IMR-90 (cell line): Measurements from ENCODE around the gene MTUS2. TPM values are rescaled to one million over a fixed set of nuclear protein-coding genes. Genes with fewer than 3 reads are reported as not detected.

Source experiments
- ATAC-seq: fragments of 200-7000 bp; cut with Tn5 transposase; 2 replicates; pipeline ENCODE4 v1.9.1; 2020; ENCODE audit warnings: low read depth, mild to moderate bottlenecking, moderate library complexity
- BruUV-seq: library from RNA; stranded (reverse); fragments of 400-500 nt; replicated peaks from 2 replicates; lab custom pipeline; 2021; lab: Mats Ljungman, UMichigan
- CTCF ChIA-PET: fragments of 300-600 bp; formaldehyde crosslinking; extraction: SDS; loops from one replicate; lab custom pipeline; 2021; ENCODE audit warnings: antibody characterized with exemption; lab: Yijun Ruan, JAX
- POLR2A ChIA-PET: fragments of 300-600 bp; sonication (Branson Sonifier 250); formaldehyde crosslinking; loops from one replicate; lab custom pipeline; 2022; ENCODE audit warnings: antibody characterized with exemption; ENCODE audit not compliant: unreplicated experiment; lab: Charles Lee
- DNase-seq: peaks from one replicate; pipeline ENCODE4 v3.0.0; 2013
- H2AFZ ChIP-seq: replicated peaks from 2 replicates; pipeline ENCODE3; 2013; ENCODE audit warnings: low read length, mild to moderate bottlenecking; ENCODE audit not compliant: poor library complexity
- H2AK5ac ChIP-seq: 2 replicates; pipeline ENCODE4 v1.6.1; 2013; ENCODE audit warnings: low read depth, low read length, inconsistent platforms
- H2AK9ac ChIP-seq: replicated peaks from 2 replicates; pipeline ENCODE3; 2013; ENCODE audit warnings: mild to moderate bottlenecking, low read depth, low read length, moderate library complexity; ENCODE audit not compliant: poor library complexity
- H2BK120ac ChIP-seq: 2 replicates; pipeline ENCODE4 v1.6.1; 2013; ENCODE audit warnings: low read depth, low read length, inconsistent platforms
- H2BK15ac ChIP-seq: 3 replicates; pipeline ENCODE4 v1.6.1; 2013; ENCODE audit warnings: low read depth, low read length, inconsistent platforms
- H2BK20ac ChIP-seq: 2 replicates; pipeline ENCODE4 v1.6.1; 2013; ENCODE audit warnings: low read depth, mild to moderate bottlenecking, inconsistent platforms, low read length, moderate library complexity
- H2BK5ac ChIP-seq: 2 replicates; pipeline ENCODE4 v1.6.1; 2013; ENCODE audit warnings: mild to moderate bottlenecking, low read depth, low read length, inconsistent platforms; ENCODE audit not compliant: poor library complexity, severe bottlenecking
- H3K14ac ChIP-seq: replicated peaks from 2 replicates; pipeline ENCODE4 v1.6.1; 2013; ENCODE audit warnings: low read depth, low read length, inconsistent platforms
- H3K18ac ChIP-seq: 2 replicates; pipeline ENCODE4 v1.6.1; 2013; ENCODE audit warnings: low read depth, low read length, control low read depth
- H3K23ac ChIP-seq: 2 replicates; pipeline ENCODE4 v1.6.1; 2013; ENCODE audit warnings: low read depth, low read length, inconsistent platforms
- H3K27ac ChIP-seq: 2 replicates; pipeline ENCODE4 v1.5.1; 2013; ENCODE audit warnings: mild to moderate bottlenecking, control low read depth, low read length; ENCODE audit not compliant: insufficient read depth
- H3K27me3 ChIP-seq: 2 replicates; pipeline ENCODE4 v1.6.1; 2013; ENCODE audit warnings: low read length; ENCODE audit not compliant: control insufficient read depth, insufficient read depth
- H3K36me3 ChIP-seq: 2 replicates; pipeline ENCODE4 v1.6.1; 2013; ENCODE audit warnings: low read length, mixed read lengths; ENCODE audit not compliant: control insufficient read depth, insufficient read depth
- H3K4ac ChIP-seq: 2 replicates; pipeline ENCODE4 v1.6.1; 2013; ENCODE audit warnings: low read depth, low read length, inconsistent platforms
- H3K4me1 ChIP-seq: 2 replicates; pipeline ENCODE4 v1.6.1; 2013; ENCODE audit warnings: low read length, mixed read lengths; ENCODE audit not compliant: control insufficient read depth, insufficient read depth
- H3K4me2 ChIP-seq: 2 replicates; pipeline ENCODE4 v1.6.1; 2013; ENCODE audit warnings: low read depth, mild to moderate bottlenecking, control low read depth, low read length, moderate library complexity
- H3K4me3 ChIP-seq: 2 replicates; pipeline ENCODE4 v1.5.1; 2013; ENCODE audit warnings: low read depth, mild to moderate bottlenecking, control low read depth, low read length, moderate library complexity; ENCODE audit not compliant: insufficient read depth
- H3K56ac ChIP-seq: 2 replicates; pipeline ENCODE4 v1.6.1; 2013; ENCODE audit warnings: low read length, inconsistent platforms; ENCODE audit not compliant: insufficient read depth; ENCODE audit errors: extremely low read depth
- H3K79me1 ChIP-seq, 2 experiments: 2 replicates each; pipeline ENCODE4 v1.6.1; 2013; ENCODE audit warnings: low read length in 2 of 2, inconsistent platforms in 1 of 2, low read depth in 1 of 2
- H3K9ac ChIP-seq: 2 replicates; pipeline ENCODE4 v1.6.1; 2013; ENCODE audit warnings: low read depth, low read length, control low read depth
- H3K9me1 ChIP-seq: 2 replicates; pipeline ENCODE4 v1.6.1; 2013; ENCODE audit warnings: low read length, inconsistent platforms; ENCODE audit not compliant: insufficient read depth
- H3K9me3 ChIP-seq: 2 replicates; pipeline ENCODE4 v1.6.1; 2013; ENCODE audit warnings: low read length; ENCODE audit not compliant: control insufficient read depth, insufficient read depth
- H4K20me1 ChIP-seq: 2 replicates; pipeline ENCODE4 v1.6.1; 2013; ENCODE audit warnings: low read length, inconsistent platforms; ENCODE audit not compliant: insufficient read depth
- H4K5ac ChIP-seq: 2 replicates; pipeline ENCODE4 v1.6.1; 2013; ENCODE audit warnings: mild to moderate bottlenecking, low read depth, low read length, control low read depth
- H4K8ac ChIP-seq, 2 experiments: 2 replicates each; pipeline ENCODE4 v1.6.1; 2013; ENCODE audit warnings: low read depth in 2 of 2, low read length in 2 of 2, control low read depth in 1 of 2, inconsistent platforms in 1 of 2
- H4K91ac ChIP-seq: 2 replicates; pipeline ENCODE4 v1.6.1; 2013; ENCODE audit warnings: low read depth, low read length, inconsistent platforms; ENCODE audit not compliant: insufficient read depth
- BHLHE40 ChIP-seq: fragments of 150-350 bp; IDR thresholded peaks from 2 replicates; pipeline ENCODE4 v1.6.1; 2016; ENCODE audit warnings: mild to moderate bottlenecking, low read depth, low read length
- FOS ChIP-seq: fragments of 150-350 bp; IDR thresholded peaks from 2 replicates; pipeline ENCODE4 v1.6.1; 2016; ENCODE audit warnings: low read depth, low read length
- MAFK ChIP-seq: IDR thresholded peaks from 2 replicates; pipeline ENCODE4 v1.6.1; 2012; ENCODE audit warnings: low read depth, low read length, improper control_type of control experiment
- MXI1 ChIP-seq: IDR thresholded peaks from 2 replicates; pipeline ENCODE4 v1.6.1; 2012; ENCODE audit warnings: low read depth, mild to moderate bottlenecking, low read length, moderate library complexity, borderline replicate concordance
- POLR2A ChIP-seq: IDR thresholded peaks from 2 replicates; pipeline ENCODE4 v1.6.1; 2012; ENCODE audit warnings: mild to moderate bottlenecking, low read depth, low read length
- RAD21 ChIP-seq: IDR thresholded peaks from 2 replicates; pipeline ENCODE4 v1.6.1; 2012; ENCODE audit warnings: low read length, improper control_type of control experiment
- RCOR1 ChIP-seq: IDR thresholded peaks from 2 replicates; pipeline ENCODE4 v1.6.1; 2012; ENCODE audit warnings: mild to moderate bottlenecking, low read length, improper control_type of control experiment; ENCODE audit not compliant: insufficient replicate concordance
- RFX5 ChIP-seq: IDR thresholded peaks from 2 replicates; pipeline ENCODE4 v1.8.0; 2012; ENCODE audit warnings: low read depth, mild to moderate bottlenecking, low read length, moderate library complexity
- WGBS, 2 experiments: methylation state at CpG; one replicate each; pipeline versions ENCODE4 v1.1.5 to v1.1.7; 2013; ENCODE audit warnings: missing lambda C conversion rate in 2 of 2; ENCODE audit not compliant: insufficient read length in 1 of 2; ENCODE audit errors: extremely low coverage in 2 of 2; 5-methylcytosine and 5-hydroxymethylcytosine counted together
- dilution Hi-C: fragments of 300-500 bp; cut with HindIII; formaldehyde crosslinking; loops from one replicate; pipeline ENCODE4 v1.14.3; 2018; ENCODE audit warnings: low sequenced_read_pairs; ENCODE audit not compliant: unreplicated experiment
- in situ Hi-C: fragments of 300-500 bp; cut with MboI; formaldehyde crosslinking; loops from 3 replicates; pipeline ENCODE4 v1.14.3; 2019; ENCODE audit warnings: low sequenced_read_pairs, inconsistent platforms, mixed read lengths
- intact Hi-C: fragments of 100-400 bp; cut with micrococcal nuclease; formaldehyde crosslinking; loops from 2 replicates; pipeline ENCODE4 v1.10.0; 2022
- polyA plus RNA-seq, 3 experiments: library from polyadenylated mRNA; depleted of rRNA; stranded (reverse); fragments of >200 nt; gene quantifications; 2 replicates each; pipeline ENCODE4 v1.2.3, GENCODE V29; 2012; ENCODE audit warnings: low replicate concordance in 1 of 3
- total RNA-seq: library from RNA; depleted of rRNA; stranded (reverse); fragments of >200 nt; gene quantifications from 2 replicates; pipeline ENCODE4 v1.2.3, GENCODE V29; 2012
- TF ChIP-seq, protein P1 (sequence below): fragments of 150-350 bp; IDR thresholded peaks from 2 replicates; pipeline ENCODE4 v1.6.1; 2016; ENCODE audit warnings: low read depth, mild to moderate bottlenecking, low read length, moderate library complexity, borderline replicate concordance

The MTUS2 gene
- total and polyA plus RNA-seq, 2 of the 4 experiments (the other 2 are of a cell fraction) = under 0.01 to 0.02 TPM

DNA sequence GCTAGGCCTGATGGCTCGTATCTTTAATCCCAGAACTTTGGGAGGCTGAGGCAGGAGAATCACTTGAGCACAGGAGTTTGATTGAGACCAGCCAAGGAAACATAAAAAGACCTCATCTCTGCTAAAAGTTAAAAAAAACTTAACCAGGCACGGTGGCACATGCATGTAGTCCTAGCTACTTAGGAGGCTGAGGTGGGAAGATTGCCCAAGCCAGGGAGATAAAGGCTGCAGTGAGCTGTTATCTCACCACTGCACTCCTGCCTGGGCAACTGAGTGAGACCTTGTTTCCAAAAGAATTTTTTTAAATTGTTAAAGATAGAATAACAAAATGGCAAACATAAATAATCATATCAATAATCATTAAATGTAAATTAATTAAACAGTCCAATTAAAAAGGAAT is 365.8 kb downstream of the MTUS2 start:
- POLR2A ChIA-PET = no interaction called here
- H3K9ac ChIP-seq = no peak overlapping the region
- no peak overlapping the region for H2BK5ac ChIP-seq
- no peak overlapping the region for H3K18ac ChIP-seq
- no peaks in the 10 kb centered on the region for H3K36me3 ChIP-seq
- H2BK20ac ChIP-seq = no peak overlapping the region
- H3K23ac ChIP-seq = no peak overlapping the region
- peaks cover 14% of the 10 kb centered on the region for H3K9me3 ChIP-seq
- CTCF ChIA-PET = no interaction called here
- no peak overlapping the region for H3K56ac ChIP-seq
- DNase-seq (no peak), ATAC-seq (no peak)
- no peaks in the 10 kb centered on the region for H3K9me1 ChIP-seq
- H4K20me1 ChIP-seq = no peaks in the 10 kb centered on the region
- dilution Hi-C loops = no loop called here
- no peak overlapping the region for H4K8ac ChIP-seq
- H3K4ac ChIP-seq = no peak overlapping the region
- H2AK9ac ChIP-seq = no peak overlapping the region
- in situ Hi-C loops = no loop called here
- BruUV-seq = no TSS peak
- no peak overlapping the region for H2BK120ac ChIP-seq
- no peak overlapping the region for H4K5ac ChIP-seq
- no peaks in the 10 kb centered on the region for H3K4me1 ChIP-seq
- no peak overlapping the region for H2AFZ ChIP-seq
- no peak overlapping the region for H4K91ac ChIP-seq
- intact Hi-C loops = no loop called here
- no peaks in the 10 kb centered on the region for H3K27me3 ChIP-seq
- no peak overlapping the region for H2BK15ac ChIP-seq
- no peak overlapping the region for H3K27ac ChIP-seq
- no peaks in the 10 kb centered on the region for H3K79me1 ChIP-seq
- H3K4me3 ChIP-seq = no peak overlapping the region
- no peak overlapping the region for H2AK5ac ChIP-seq
- no peak overlapping the region for H3K4me2 ChIP-seq
- WGBS, 2 experiments = no CpG with 5 or more reads among the region's 2 CpGs
- TF ChIP-seq MAFK (no peak), MXI1 (no peak), RCOR1 (no peak), RAD21 (no peak), FOS (no peak), RFX5 (no peak), BHLHE40 (no peak), POLR2A (no peak)
- TF ChIP-seq, protein P1, sequence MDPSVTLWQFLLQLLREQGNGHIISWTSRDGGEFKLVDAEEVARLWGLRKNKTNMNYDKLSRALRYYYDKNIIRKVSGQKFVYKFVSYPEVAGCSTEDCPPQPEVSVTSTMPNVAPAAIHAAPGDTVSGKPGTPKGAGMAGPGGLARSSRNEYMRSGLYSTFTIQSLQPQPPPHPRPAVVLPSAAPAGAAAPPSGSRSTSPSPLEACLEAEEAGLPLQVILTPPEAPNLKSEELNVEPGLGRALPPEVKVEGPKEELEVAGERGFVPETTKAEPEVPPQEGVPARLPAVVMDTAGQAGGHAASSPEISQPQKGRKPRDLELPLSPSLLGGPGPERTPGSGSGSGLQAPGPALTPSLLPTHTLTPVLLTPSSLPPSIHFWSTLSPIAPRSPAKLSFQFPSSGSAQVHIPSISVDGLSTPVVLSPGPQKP = no peak
- no peak overlapping the region for H3K14ac ChIP-seq
